ENCODE measurements around the gene CEP170B.
"Not testable (repeated sequence)": the region's sequence is repeated elsewhere in the genome, so short reads cannot be mapped to it uniquely, and the experiment has no call there.

Gene CEP170B

GRCh38 chr14:104887623-104888488, 22.8 kb downstream of the CEP170B start:
- no peaks in the 10 kb centered on the region for H3K36me3 ChIP-seq (ENCODE audit: control insufficient read depth, low read length)

GRCh38 chr14:104888489-104889374, 23.7 kb downstream of the CEP170B start:
- H3F3A ChIP-seq (ENCODE audit: control insufficient read depth, insufficient read depth), result no peaks in the 10 kb centered on the region
- H3K9me3 ChIP-seq (ENCODE audit: control insufficient read depth, insufficient read depth, low read length), result no peaks in the 10 kb centered on the region
- H3K4me3 ChIP-seq (ENCODE audit: low read length), result no peak overlapping the region
- no peaks in the 10 kb centered on the region for H4K20me1 ChIP-seq (ENCODE audit: control insufficient read depth, insufficient read depth, low read depth, low read length)
- H3K27ac ChIP-seq (ENCODE audit: low read depth, low read length), result no peak overlapping the region
- H3K9me2 ChIP-seq (replicated peaks; ENCODE audit: control insufficient read depth, low read length), result no peaks in the 10 kb centered on the region
- no peaks in the 10 kb centered on the region for H3K36me3 ChIP-seq (ENCODE audit: control insufficient read depth, low read length)
- H3K27me3 ChIP-seq (ENCODE audit: control insufficient read depth, low read length), result no peaks in the 10 kb centered on the region; the same call in 1 of the 2 replicates
- H3K79me2 ChIP-seq (ENCODE audit: control insufficient read depth, low read length), result no peaks in the 10 kb centered on the region
- no peaks in the 10 kb centered on the region; the same call in 1 of the 2 replicates for H3K4me1 ChIP-seq (ENCODE audit: control insufficient read depth, low read length)
- H3K4me2 ChIP-seq (ENCODE audit: low read length), result no peak overlapping the region
- TF ChIP-seq EZH2phosphoT487 (IDR thresholded peaks at IDR 0.05; ENCODE audit: borderline replicate concordance, low read length) (no peak), CTCF (IDR thresholded peaks at IDR 0.05; ENCODE audit: low read depth, low read length, poor library complexity, severe bottlenecking) (no peak)

More at GRCh38 chr14:104887623-104888488, 22.8 kb downstream of the CEP170B start:
- H3K4me2 ChIP-seq (ENCODE audit: low read length), result no peak overlapping the region
- H3F3A ChIP-seq (ENCODE audit: control insufficient read depth, insufficient read depth), result no peaks in the 10 kb centered on the region
- no peaks in the 10 kb centered on the region for H3K9me2 ChIP-seq (replicated peaks; ENCODE audit: control insufficient read depth, low read length)
- H3K9me3 ChIP-seq (ENCODE audit: control insufficient read depth, insufficient read depth, low read length), result no peaks in the 10 kb centered on the region
- H3K79me2 ChIP-seq (ENCODE audit: control insufficient read depth, low read length), result no peaks in the 10 kb centered on the region
- H3K4me1 ChIP-seq (ENCODE audit: control insufficient read depth, low read length), result no peaks in the 10 kb centered on the region
- TF ChIP-seq EZH2phosphoT487 (IDR thresholded peaks at IDR 0.05; ENCODE audit: borderline replicate concordance, low read length), result no peak
- no peak for TF ChIP-seq CTCF (IDR thresholded peaks at IDR 0.05; ENCODE audit: low read depth, low read length, poor library complexity, severe bottlenecking)
- H4K20me1 ChIP-seq (ENCODE audit: control insufficient read depth, insufficient read depth, low read depth, low read length), result no peaks in the 10 kb centered on the region
- no peaks in the 10 kb centered on the region for H3K27me3 ChIP-seq (ENCODE audit: control insufficient read depth, low read length)
- no peak overlapping the region for H3K27ac ChIP-seq (ENCODE audit: low read depth, low read length)
- H3K4me3 ChIP-seq (ENCODE audit: low read length), result no peak overlapping the region

- Histone ChIP-seq H3K27me3 (ENCODE audit: control insufficient read depth, low read length) (no peaks in the 10 kb centered on the region; the same call in 1 of the 2 replicates), H3K4me3 (ENCODE audit: low read length) (no peak overlapping the region), H3K4me1 (ENCODE audit: control insufficient read depth, low read length) (no peaks in the 10 kb centered on the region; the same call in 1 of the 2 replicates), H3K27ac (ENCODE audit: low read depth, low read length) (no peak overlapping the region), H3K9me3 (ENCODE audit: control insufficient read depth, insufficient read depth, low read length) (no peaks in the 10 kb centered on the region), H3K9me2 (replicated peaks; ENCODE audit: control insufficient read depth, low read length) (no peaks in the 10 kb centered on the region), H3F3A (ENCODE audit: control insufficient read depth, insufficient read depth) (no peaks in the 10 kb centered on the region), H3K79me2 (ENCODE audit: control insufficient read depth, low read length) (no peaks in the 10 kb centered on the region), H3K36me3 (ENCODE audit: control insufficient read depth, low read length) (no peaks in the 10 kb centered on the region), H3K4me2 (ENCODE audit: low read length) (no peak overlapping the region), H4K20me1 (ENCODE audit: control insufficient read depth, insufficient read depth, low read depth, low read length) (no peaks in the 10 kb centered on the region)
- no peak for TF ChIP-seq EZH2phosphoT487 (IDR thresholded peaks at IDR 0.05; ENCODE audit: borderline replicate concordance, low read length)
- no peak for TF ChIP-seq CTCF (IDR thresholded peaks at IDR 0.05; ENCODE audit: low read depth, low read length, poor library complexity, severe bottlenecking)
Observed at GRCh38 chr14:104889375-104889757, 24.3 kb downstream of the CEP170B start.

- not testable (repeated sequence) for H3K27me3 ChIP-seq (ENCODE audit: control insufficient read depth, low read length); H4K20me1 ChIP-seq (ENCODE audit: control insufficient read depth, insufficient read depth, low read depth, low read length); H3F3A ChIP-seq (ENCODE audit: control insufficient read depth, insufficient read depth); H3K4me2 ChIP-seq (ENCODE audit: low read length); H3K27ac ChIP-seq (ENCODE audit: low read depth, low read length); H3K4me3 ChIP-seq (ENCODE audit: low read length); H3K79me2 ChIP-seq (ENCODE audit: control insufficient read depth, low read length); H3K9me3 ChIP-seq (ENCODE audit: control insufficient read depth, insufficient read depth, low read length); H3K4me1 ChIP-seq (ENCODE audit: control insufficient read depth, low read length); H3K36me3 ChIP-seq (ENCODE audit: control insufficient read depth, low read length); H3K9me2 ChIP-seq (replicated peaks; ENCODE audit: control insufficient read depth, low read length)
Observed at GRCh38 chr14:104890292-104890691, 25.2 kb downstream of the CEP170B start.
